Measurements from ENCODE around the gene IGSF6. TPM values are rescaled to one million over a fixed set of nuclear protein-coding genes. Genes with fewer than 3 reads are reported as not detected.
"Not testable (repeated sequence)": the region's sequence is repeated elsewhere in the genome, so short reads cannot be mapped to it uniquely, and the experiment has no call there.

IGSF6 gene
- total RNA-seq, 1 donor from 2014 or later: 88.4 TPM

DNA sequence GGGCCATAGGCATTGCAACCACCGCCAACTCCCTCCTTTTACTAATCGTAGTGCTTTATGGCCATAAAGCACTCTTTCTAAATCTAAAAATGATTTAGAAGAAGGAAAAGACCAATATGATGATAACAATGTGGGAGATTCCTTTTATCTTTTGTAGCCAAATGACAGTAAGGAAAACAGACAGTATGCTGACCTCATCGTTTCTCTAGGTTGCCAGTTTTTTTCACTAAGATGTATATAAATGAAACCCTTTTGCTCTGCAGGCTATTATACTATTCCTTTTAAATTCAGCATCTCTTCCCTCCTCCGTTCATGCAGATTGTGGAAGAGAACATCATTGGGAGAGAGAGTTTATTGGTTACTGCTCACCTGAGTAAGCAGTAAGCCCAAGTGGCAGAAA lies 36.7 kb upstream of the IGSF6 start:
- DNase-seq (no peak), ATAC-seq (no peak)
- intact Hi-C loops (cut with DNase I): no loop called here
- no peak overlapping the region for H3K27ac ChIP-seq
- H3K27me3 ChIP-seq: no peaks in the 10 kb centered on the region
- H3K4me3 ChIP-seq: no peak overlapping the region
- no peaks in the 10 kb centered on the region for H3K9me3 ChIP-seq
- no peaks in the 10 kb centered on the region for H3K4me1 ChIP-seq
- H3K36me3 ChIP-seq: no peaks in the 10 kb centered on the region
- TF ChIP-seq, protein P1, sequence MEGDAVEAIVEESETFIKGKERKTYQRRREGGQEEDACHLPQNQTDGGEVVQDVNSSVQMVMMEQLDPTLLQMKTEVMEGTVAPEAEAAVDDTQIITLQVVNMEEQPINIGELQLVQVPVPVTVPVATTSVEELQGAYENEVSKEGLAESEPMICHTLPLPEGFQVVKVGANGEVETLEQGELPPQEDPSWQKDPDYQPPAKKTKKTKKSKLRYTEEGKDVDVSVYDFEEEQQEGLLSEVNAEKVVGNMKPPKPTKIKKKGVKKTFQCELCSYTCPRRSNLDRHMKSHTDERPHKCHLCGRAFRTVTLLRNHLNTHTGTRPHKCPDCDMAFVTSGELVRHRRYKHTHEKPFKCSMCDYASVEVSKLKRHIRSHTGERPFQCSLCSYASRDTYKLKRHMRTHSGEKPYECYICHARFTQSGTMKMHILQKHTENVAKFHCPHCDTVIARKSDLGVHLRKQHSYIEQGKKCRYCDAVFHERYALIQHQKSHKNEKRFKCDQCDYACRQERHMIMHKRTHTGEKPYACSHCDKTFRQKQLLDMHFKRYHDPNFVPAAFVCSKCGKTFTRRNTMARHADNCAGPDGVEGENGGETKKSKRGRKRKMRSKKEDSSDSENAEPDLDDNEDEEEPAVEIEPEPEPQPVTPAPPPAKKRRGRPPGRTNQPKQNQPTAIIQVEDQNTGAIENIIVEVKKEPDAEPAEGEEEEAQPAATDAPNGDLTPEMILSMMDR (IDR thresholded peaks at IDR 0.05): no peak

DNA sequence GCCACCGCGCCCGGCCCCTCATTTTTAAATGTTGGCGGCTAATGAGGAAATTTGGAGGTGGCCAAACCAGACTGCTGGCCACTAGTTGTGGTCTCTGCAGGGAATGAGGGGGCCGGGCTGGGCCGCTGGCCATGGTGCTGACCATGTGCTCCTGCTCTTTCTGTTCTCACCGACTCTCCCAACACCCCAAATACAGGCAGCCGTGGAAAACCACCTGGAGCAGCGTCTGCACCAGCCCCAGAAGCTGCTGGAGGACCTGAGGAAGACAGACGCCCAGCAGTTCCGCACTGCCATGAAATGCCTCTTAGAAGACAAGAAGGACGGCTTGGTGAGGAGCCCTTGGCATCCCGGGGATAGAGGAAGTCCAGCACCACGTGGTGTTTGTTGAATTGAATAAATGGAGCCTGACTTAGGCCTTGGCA lies 32.6 kb upstream of the IGSF6 start:
- H3K36me3 ChIP-seq: no peaks in the 10 kb centered on the region
- intact Hi-C loops (cut with DNase I): no loop called here
- DNase-seq: no peak
- TF ChIP-seq, protein P1 (IDR thresholded peaks at IDR 0.05): no peak
- ATAC-seq: no peak
- no peak overlapping the region for H3K27ac ChIP-seq
- H3K4me1 ChIP-seq: no peaks in the 10 kb centered on the region
- no peaks in the 10 kb centered on the region for H3K9me3 ChIP-seq
- H3K4me3 ChIP-seq: no peak overlapping the region
- no peaks in the 10 kb centered on the region for H3K27me3 ChIP-seq

DNA sequence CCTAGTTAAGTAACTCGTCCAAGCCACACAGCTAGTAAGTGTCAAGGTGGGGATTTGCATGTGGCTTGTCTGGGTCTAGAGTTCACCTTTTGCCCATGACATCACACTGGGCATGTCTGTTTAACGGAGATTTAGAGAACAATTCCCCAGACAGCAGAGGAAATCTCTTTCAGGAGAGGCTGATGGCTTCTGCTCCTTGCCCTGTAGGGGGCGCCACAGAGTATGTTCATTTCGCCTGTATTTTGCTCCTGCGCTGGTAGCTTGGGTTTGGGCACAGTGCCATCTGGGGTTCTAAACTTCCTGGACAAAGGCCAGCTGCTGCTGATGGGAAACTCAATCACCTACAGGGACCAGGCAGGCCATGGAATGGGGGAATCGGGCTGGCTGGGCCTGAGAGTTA lies 31.8 kb upstream of the IGSF6 start:
- no peaks in the 10 kb centered on the region for H3K36me3 ChIP-seq
- H3K9me3 ChIP-seq: no peaks in the 10 kb centered on the region
- H3K27me3 ChIP-seq: no peaks in the 10 kb centered on the region
- H3K27ac ChIP-seq: no peak overlapping the region
- H3K4me1 ChIP-seq: no peaks in the 10 kb centered on the region
- H3K4me3 ChIP-seq: no peak overlapping the region
- DNase-seq: no peak
- ATAC-seq: peak; percentile 49
- intact Hi-C loops (cut with DNase I): no loop called here
- TF ChIP-seq, protein P1 (IDR thresholded peaks at IDR 0.05): peak; percentile 45

DNA sequence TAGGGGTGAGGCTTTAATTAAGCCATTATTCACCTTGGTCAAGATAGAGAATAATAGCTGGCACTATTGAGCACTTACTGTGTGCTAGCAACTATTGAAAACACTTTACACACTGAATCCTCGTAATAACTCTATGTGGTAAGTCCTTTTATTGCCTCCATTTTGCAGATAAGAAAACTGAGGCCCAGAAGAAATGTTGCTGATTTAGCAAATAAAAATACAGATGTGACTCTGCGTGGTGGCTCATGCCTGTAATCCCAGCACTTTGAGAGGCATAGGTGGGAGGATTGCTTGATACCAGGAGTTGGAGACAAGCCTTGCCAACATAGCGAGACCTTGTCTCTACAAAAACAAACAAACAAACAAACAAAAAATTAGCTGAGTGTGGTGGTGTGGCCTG lies 30.8 kb upstream of the IGSF6 start:
- Histone ChIP-seq H3K27ac (no peak overlapping the region), H3K4me3 (no peak overlapping the region), H3K36me3 (no peaks in the 10 kb centered on the region), H3K27me3 (no peaks in the 10 kb centered on the region), H3K4me1 (no peaks in the 10 kb centered on the region), H3K9me3 (no peaks in the 10 kb centered on the region)
- intact Hi-C loops (cut with DNase I): no loop called here
- TF ChIP-seq, protein P1 (IDR thresholded peaks at IDR 0.05): no peak
- DNase-seq: no peak
- ATAC-seq: no peak

DNA sequence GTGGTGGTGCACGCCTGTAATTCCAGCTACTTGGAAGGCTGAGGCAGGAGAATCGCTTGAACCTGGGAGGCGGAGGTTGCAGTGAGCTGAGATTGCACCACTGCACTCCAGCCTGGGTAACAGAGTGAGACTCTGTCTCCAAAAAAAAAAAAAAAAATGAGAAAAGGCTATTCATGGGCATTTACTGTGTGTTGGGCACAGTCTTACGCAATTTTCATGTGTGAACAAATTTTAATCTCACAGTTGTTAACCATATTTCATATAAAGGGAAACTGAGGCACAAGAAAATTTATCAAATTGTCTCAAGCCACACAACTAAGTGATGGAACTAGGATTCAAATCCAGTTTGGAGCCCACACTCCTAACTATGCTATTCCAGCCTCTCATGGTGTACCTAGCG lies 28.3 kb upstream of the IGSF6 start:
- intact Hi-C loops (cut with DNase I); ATAC-seq; H3K36me3 ChIP-seq; DNase-seq; H3K27me3 ChIP-seq; H3K27ac ChIP-seq; H3K9me3 ChIP-seq; H3K4me3 ChIP-seq; H3K4me1 ChIP-seq: not testable (repeated sequence)

DNA sequence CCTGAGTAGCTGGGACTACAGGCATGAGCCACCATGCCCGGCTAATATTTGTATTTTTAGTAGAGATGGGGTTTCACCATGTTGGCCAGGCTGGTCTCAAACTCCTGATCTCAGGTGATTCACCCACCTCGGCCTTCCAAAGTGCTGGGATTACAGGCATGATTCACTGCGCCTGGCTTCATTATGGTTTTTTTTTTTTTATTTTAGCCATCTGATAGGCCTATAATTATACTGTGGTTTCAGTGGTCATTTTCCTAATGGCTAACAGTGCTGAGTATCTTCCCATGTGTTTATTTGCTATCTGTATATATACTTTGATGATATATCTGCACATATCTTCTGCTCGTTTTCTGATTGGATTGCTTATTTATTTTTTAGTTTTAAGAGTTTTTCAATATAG lies 22.0 kb upstream of the IGSF6 start:
- ATAC-seq, H3K27ac ChIP-seq, H3K4me3 ChIP-seq: not testable (repeated sequence)

DNA sequence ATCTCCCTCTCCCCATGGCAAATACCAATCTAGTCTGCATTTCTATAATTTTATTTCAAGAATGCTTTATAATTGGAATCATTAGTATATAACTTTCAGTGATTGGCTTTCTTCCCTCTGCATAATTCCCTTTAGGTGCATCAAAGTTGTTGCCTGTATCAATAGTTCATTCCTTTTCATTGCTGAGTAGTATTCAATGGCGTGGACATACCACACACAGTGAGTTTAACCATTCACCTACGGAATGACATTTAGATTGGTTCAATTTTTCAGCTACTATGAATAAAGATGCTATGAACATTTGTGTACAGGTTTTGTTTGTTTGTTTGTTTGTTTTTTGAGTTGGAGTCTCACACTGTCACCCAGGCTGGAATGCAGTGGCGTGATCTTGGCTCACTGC lies 21.1 kb upstream of the IGSF6 start:
- TF ChIP-seq, protein P1 (IDR thresholded peaks at IDR 0.05): no peak
- H3K27ac ChIP-seq: no peak overlapping the region
- no peak overlapping the region for H3K4me3 ChIP-seq
- no peak for DNase-seq
- H3K27me3 ChIP-seq: no peaks in the 10 kb centered on the region
- no peak for ATAC-seq
- intact Hi-C loops (cut with DNase I): no loop called here
- no peaks in the 10 kb centered on the region for H3K36me3 ChIP-seq
- no peaks in the 10 kb centered on the region for H3K4me1 ChIP-seq
- H3K9me3 ChIP-seq: peaks cover 5% of the 10 kb centered on the region

More for the DNA sequence above, 22.0 kb upstream of the IGSF6 start:
- DNase-seq; H3K4me1 ChIP-seq; intact Hi-C loops (cut with DNase I); H3K36me3 ChIP-seq; H3K27me3 ChIP-seq; H3K9me3 ChIP-seq: not testable (repeated sequence)
